Urothelium cell line (cell line): Measurements from ENCODE around the gene HDAC6.

ENCODE experiments used
- DNase-seq: peaks from one replicate; pipeline ENCODE4 v3.0.0; 2011; ENCODE audit warnings: low spot score, mixed read lengths
- FAIRE-seq: peaks from 2 replicates; lab custom pipeline; 2011; peaks lifted over from hg19 to GRCh38; lab: Jason Lieb, UNC

The HDAC6 gene

GRCh38 chrX:48801280-48802088 is at the start of gene HDAC6:
Gene HDAC6, plus strand, starts transcription at chrX:48802067. Its CDS starts 626 bp downstream, at chrX:48802693.
- peak; percentile 95 for DNase-seq
- FAIRE-seq = peak; percentile 82

- FAIRE-seq (no peak), DNase-seq (no peak)
These were observed 49.4 kb upstream of the HDAC6 start for GRCh38 chrX:48752498-48752897.

GRCh38 chrX:48753708-48754228 is 48.1 kb upstream of the HDAC6 start:
- DNase-seq = no peak
- FAIRE-seq = no peak

GRCh38 chrX:48754238-48754637 is 47.6 kb upstream of the HDAC6 start:
- DNase-seq (no peak), FAIRE-seq (no peak)

GRCh38 chrX:48761674-48762471 is 40.0 kb upstream of the HDAC6 start, which contains the start of gene GLOD5:
Gene GLOD5, plus strand, starts transcription at chrX:48761747. Its CDS starts 44 bp downstream, at chrX:48761791.
- FAIRE-seq (no peak), DNase-seq (peak; percentile 26)

GRCh38 chrX:48769230-48769629 is 32.6 kb upstream of the HDAC6 start:
- DNase-seq (no peak), FAIRE-seq (peak; percentile 50)

GRCh38 chrX:48770296-48770695 is 31.6 kb upstream of the HDAC6 start:
- FAIRE-seq = no peak
- no peak for DNase-seq

GRCh38 chrX:48772602-48773001 is 29.3 kb upstream of the HDAC6 start:
- no peak for DNase-seq
- FAIRE-seq = no peak

GRCh38 chrX:48776818-48777439 is 24.9 kb upstream of the HDAC6 start:
- FAIRE-seq = no peak
- no peak for DNase-seq

GRCh38 chrX:48779399-48779798 is 22.5 kb upstream of the HDAC6 start:
- FAIRE-seq (no peak), DNase-seq (no peak)

- FAIRE-seq = no peak
- DNase-seq = no peak
These were observed 20.2 kb upstream of the HDAC6 start for GRCh38 chrX:48781705-48782104.

- DNase-seq = no peak
- FAIRE-seq = no peak
These were observed 19.7 kb upstream of the HDAC6 start for GRCh38 chrX:48782216-48782615.

- no peak for FAIRE-seq
- DNase-seq = no peak
These were observed 19.1 kb upstream of the HDAC6 start for GRCh38 chrX:48782795-48783194.

- FAIRE-seq = no peak
- no peak for DNase-seq
These were observed 17.1 kb upstream of the HDAC6 start for GRCh38 chrX:48784726-48785125.

- FAIRE-seq = no peak
- no peak for DNase-seq
These were observed 16.7 kb upstream of the HDAC6 start for GRCh38 chrX:48785186-48785539.

GRCh38 chrX:48785540-48786214 is 16.2 kb upstream of the HDAC6 start:
- DNase-seq (no peak), FAIRE-seq (no peak)

- DNase-seq = no peak
- no peak for FAIRE-seq
These were observed 15.5 kb upstream of the HDAC6 start, which contains the start of gene GATA1 for GRCh38 chrX:48786341-48786800. Gene GATA1, plus strand, starts transcription at chrX:48786590. Its CDS starts 4,520 bp downstream, at chrX:48791110.

GRCh38 chrX:48786825-48787504 is 14.9 kb upstream of the HDAC6 start:
- DNase-seq = no peak
- FAIRE-seq = no peak

- no peak for DNase-seq
These were observed 14.1 kb upstream of the HDAC6 start for GRCh38 chrX:48787505-48788443.

More at GRCh38 chrX:48787505-48788443, 14.1 kb upstream of the HDAC6 start:
- FAIRE-seq = no peak
